Smooth muscle cell (in vitro differentiated cells): Measurements from ENCODE around the gene DNMT3A. TPM values are rescaled to one million over a fixed set of nuclear protein-coding genes. Genes with fewer than 3 reads are reported as not detected.

Source experiments
- DNase-seq: peaks from one replicate; lab custom pipeline; 2025; ENCODE audit not compliant: unreplicated experiment; lab: John Stamatoyannopoulos, UW
- H2AFZ ChIP-seq: fragments of 200-600 bp; sonication (generic); 2 replicates; pipeline ENCODE4 v1.6.0; 2016; ENCODE audit warnings: antibody characterized with exemption, low read depth, mild to moderate bottlenecking
- H3F3A ChIP-seq: fragments of 200-600 bp; sonication (generic); 2 replicates; pipeline ENCODE4 v1.6.0; 2017; ENCODE audit warnings: antibody characterized with exemption, low read depth
- H3K27ac ChIP-seq: fragments of 200-600 bp; sonication (generic); 2 replicates; pipeline ENCODE4 v1.5.1; 2016; ENCODE audit warnings: low read depth, mild to moderate bottlenecking
- H3K27me3 ChIP-seq: fragments of 200-600 bp; sonication (generic); 2 replicates; pipeline ENCODE4 v1.6.1; 2016; ENCODE audit warnings: low read depth, mild to moderate bottlenecking
- H3K36me3 ChIP-seq: fragments of 200-600 bp; sonication (generic); 2 replicates; pipeline ENCODE4 v1.5.1; 2016; ENCODE audit warnings: low read depth
- H3K4me1 ChIP-seq: fragments of 200-600 bp; sonication (generic); 2 replicates; pipeline ENCODE4 v1.5.1; 2016; ENCODE audit warnings: low read depth
- H3K4me2 ChIP-seq: fragments of 200-600 bp; sonication (generic); 2 replicates; pipeline ENCODE4 v1.6.0; 2016; ENCODE audit warnings: mild to moderate bottlenecking
- H3K4me3 ChIP-seq: fragments of 200-600 bp; sonication (generic); 2 replicates; pipeline ENCODE4 v1.5.1; 2016; ENCODE audit warnings: mild to moderate bottlenecking
- H3K79me2 ChIP-seq: fragments of 200-600 bp; sonication (generic); 2 replicates; pipeline ENCODE4 v1.6.0; 2016; ENCODE audit warnings: low read depth, mild to moderate bottlenecking
- H3K9ac ChIP-seq: fragments of 200-600 bp; sonication (generic); 2 replicates; pipeline ENCODE4 v1.6.0; 2016; ENCODE audit warnings: low read depth
- H3K9me3 ChIP-seq: fragments of 200-600 bp; sonication (generic); replicated peaks from 2 replicates; pipeline ENCODE4 v1.5.1; 2016; ENCODE audit warnings: low read depth
- H4K20me1 ChIP-seq: fragments of 200-600 bp; sonication (generic); 2 replicates; pipeline ENCODE4 v1.6.0; 2016; ENCODE audit warnings: low read depth
- CTCF ChIP-seq: fragments of 200-600 bp; sonication (generic); IDR thresholded peaks from 2 replicates; pipeline ENCODE4 v1.5.1; 2017; ENCODE audit warnings: borderline replicate concordance, mild to moderate bottlenecking, antibody characterized with exemption; ENCODE audit not compliant: insufficient read depth, poor library complexity, severe bottlenecking
- WGBS: methylation state at CpG from one replicate; pipeline ENCODE4 v1.1.7; 2016; ENCODE audit warnings: low lambda C conversion rate; 5-methylcytosine and 5-hydroxymethylcytosine counted together
- polyA plus RNA-seq: library from polyadenylated mRNA; unstranded; fragments of >200 nt; fragmentation: Nextera tagmentation; extraction: Ambion mirVana; gene quantifications from 2 replicates; pipeline ENCODE4 v1.2.1, GENCODE V29; 2016
- total RNA-seq: library from RNA; depleted of rRNA; stranded (reverse); fragments of >200 nt; gene quantifications from 2 replicates; pipeline ENCODE4 v1.2.3, GENCODE V29; 2014

The DNMT3A gene
- total and polyA plus RNA-seq, 2 experiments from 2014 or later: 16.4 to 19.9 TPM

DNA sequence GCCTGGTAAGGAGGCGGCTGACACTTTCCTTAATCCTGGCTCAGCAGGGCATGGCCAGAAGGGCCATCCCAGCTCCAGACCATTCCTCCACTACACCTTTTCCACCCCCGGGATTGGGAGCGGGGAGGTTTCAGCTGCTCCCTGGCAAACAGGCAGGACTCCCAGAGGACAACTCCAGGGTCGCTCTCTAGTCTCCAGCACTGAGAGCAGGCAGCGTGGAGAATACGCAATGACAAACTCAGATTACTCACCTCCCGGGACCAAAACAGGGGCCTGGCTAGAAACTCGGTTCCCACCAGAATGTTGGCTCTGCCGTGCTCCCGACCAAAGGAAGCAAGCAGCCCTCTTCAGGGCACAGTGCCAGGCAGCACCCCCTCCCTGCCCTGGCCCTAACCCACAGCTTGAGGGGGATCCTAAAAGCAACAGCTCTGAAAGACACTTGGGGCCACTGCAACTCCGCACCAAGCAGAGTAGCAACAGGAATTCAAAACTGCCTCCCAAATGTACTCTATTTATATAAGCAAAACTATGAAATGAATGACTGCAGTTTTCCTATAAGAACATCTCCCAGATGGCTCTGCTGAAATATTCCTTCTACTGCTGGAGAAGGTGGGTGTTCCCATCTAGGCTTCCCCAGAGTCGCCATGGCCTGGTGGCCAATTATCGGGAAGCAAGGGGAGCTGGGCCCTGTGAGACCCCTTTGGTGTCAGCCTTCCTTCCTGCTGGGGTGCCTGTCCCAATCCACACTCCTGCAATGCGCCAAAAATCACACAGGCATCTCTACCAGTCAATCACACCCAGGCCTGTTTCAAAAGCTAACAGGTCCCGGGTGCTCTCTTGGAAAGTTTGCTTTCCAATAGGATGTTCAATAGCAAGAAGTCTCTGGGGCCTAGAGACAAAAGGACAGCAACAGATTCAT, 112.2 kb downstream of the DNMT3A start:
- Histone ChIP-seq H3K4me1 (peaks cover 12% of the 10 kb centered on the region), H4K20me1 (no peaks in the 10 kb centered on the region), H3K9ac (no peak overlapping the region), H3K36me3 (peaks cover 11% of the 10 kb centered on the region), H3K4me2 (no peak overlapping the region), H3K9me3 (no peaks in the 10 kb centered on the region), H3K79me2 (no peaks in the 10 kb centered on the region), H3F3A (peaks cover 7% of the 10 kb centered on the region), H3K27me3 (no peaks in the 10 kb centered on the region), H3K4me3 (no peak overlapping the region), H2AFZ (no peak overlapping the region), H3K27ac (peak overlapping the region; percentile 42)
- no peak for TF ChIP-seq CTCF
- no peak for DNase-seq
- WGBS: 71% methylated on average over 15 of the region's 15 CpGs

- Histone ChIP-seq H3K9ac (no peak overlapping the region), H3K36me3 (peaks cover 8% of the 10 kb centered on the region), H4K20me1 (no peaks in the 10 kb centered on the region), H3K4me1 (peaks cover 12% of the 10 kb centered on the region), H3K79me2 (no peaks in the 10 kb centered on the region), H2AFZ (no peak overlapping the region), H3K9me3 (no peaks in the 10 kb centered on the region), H3K4me3 (no peak overlapping the region), H3F3A (peaks cover 7% of the 10 kb centered on the region), H3K4me2 (peak overlapping the region; percentile 68), H3K27me3 (no peaks in the 10 kb centered on the region), H3K27ac (peak overlapping the region; percentile 42)
- peak; percentile 65 for TF ChIP-seq CTCF
- 20% methylated on average over 9 of the region's 9 CpGs for WGBS
- DNase-seq: peak; percentile 29
These were observed 112.9 kb downstream of the DNMT3A start for GRCh38 chr2:25228848-25229278.

- no peaks in the 10 kb centered on the region for H3K36me3 ChIP-seq
- no peaks in the 10 kb centered on the region for H3K27me3 ChIP-seq
- 92% methylated on average over 7 of the region's 7 CpGs for WGBS
- H3K79me2 ChIP-seq: no peaks in the 10 kb centered on the region
- no peak for TF ChIP-seq CTCF
- peaks cover 12% of the 10 kb centered on the region for H3K4me1 ChIP-seq
- no peak overlapping the region for H3K27ac ChIP-seq
- no peak overlapping the region for H3K9ac ChIP-seq
- no peaks in the 10 kb centered on the region for H4K20me1 ChIP-seq
- no peak overlapping the region for H3K4me3 ChIP-seq
- DNase-seq: no peak
- H3K4me2 ChIP-seq: no peak overlapping the region
- H3K9me3 ChIP-seq: no peaks in the 10 kb centered on the region
- no peak overlapping the region for H2AFZ ChIP-seq
- H3F3A ChIP-seq: peaks cover 7% of the 10 kb centered on the region
These were observed 114.1 kb downstream of the DNMT3A start for GRCh38 chr2:25227576-25227975.
